ENCODE results near the gene SYNJ2.
"Not testable (repeated sequence)": the region's sequence is repeated elsewhere in the genome, so short reads cannot be mapped to it uniquely, and the experiment has no call there.

Gene SYNJ2

GRCh38 chr6:157943249-157943963 lies 38.3 kb upstream of the SYNJ2 start:
- TF ChIP-seq CTCF (conservative IDR thresholded peaks at IDR 0.05): no peak

GRCh38 chr6:157943964-157944283 lies 37.7 kb upstream of the SYNJ2 start:
- no peak for TF ChIP-seq CTCF (conservative IDR thresholded peaks at IDR 0.05)

More at GRCh38 chr6:157943249-157943963, 38.3 kb upstream of the SYNJ2 start:
- no peak overlapping the region for H3K27ac ChIP-seq

GRCh38 chr6:157944983-157945931 lies 36.4 kb upstream of the SYNJ2 start:
- no peak for TF ChIP-seq CTCF (conservative IDR thresholded peaks at IDR 0.05)
- H3K27ac ChIP-seq: no peak overlapping the region

More at GRCh38 chr6:157943964-157944283, 37.7 kb upstream of the SYNJ2 start:
- H3K27ac ChIP-seq: no peak overlapping the region

- no peak overlapping the region for H3K27ac ChIP-seq
- no peak for TF ChIP-seq CTCF (conservative IDR thresholded peaks at IDR 0.05)
Observed at GRCh38 chr6:157946053-157946617, 35.5 kb upstream of the SYNJ2 start.

- H3K27ac ChIP-seq: no peak overlapping the region
- peak; percentile 91 for TF ChIP-seq CTCF (conservative IDR thresholded peaks at IDR 0.05)
Observed at GRCh38 chr6:157946865-157947532, 34.7 kb upstream of the SYNJ2 start.

GRCh38 chr6:157950899-157951298 lies 30.8 kb upstream of the SYNJ2 start:
- H3K27ac ChIP-seq: not testable (repeated sequence)

GRCh38 chr6:157951828-157952227 lies 29.8 kb upstream of the SYNJ2 start:
- TF ChIP-seq CTCF (conservative IDR thresholded peaks at IDR 0.05): no peak
- no peak overlapping the region for H3K27ac ChIP-seq
